ENCODE measurements around the gene ARHGEF17.
"Not testable (repeated sequence)": the region's sequence is repeated elsewhere in the genome, so short reads cannot be mapped to it uniquely, and the experiment has no call there.

ARHGEF17 gene

GRCh38 chr11:73274191-73274590 lies 33.9 kb upstream of the ARHGEF17 start:
- WGBS, 2 experiments, result 89 to 93% methylated on average over 3 to 4 of the region's 4 CpGs

GRCh38 chr11:73274722-73275380 lies 33.2 kb upstream of the ARHGEF17 start:
- Histone ChIP-seq H3K27ac (ENCODE audit: insufficient read depth, low read depth, low read length, poor library complexity, severe bottlenecking) (no peak overlapping the region), H3K4me3 (ENCODE audit: insufficient read depth, low read depth, low read length) (no peak overlapping the region)
- WGBS, 2 experiments, result 90 to 91% methylated on average over 11 of the region's 11 CpGs

More at GRCh38 chr11:73274191-73274590, 33.9 kb upstream of the ARHGEF17 start:
- H3K27me3 ChIP-seq (ENCODE audit: control insufficient read depth, insufficient read depth, low read length, poor library complexity, severe bottlenecking); H3K36me3 ChIP-seq (ENCODE audit: control insufficient read depth, insufficient read depth, low read length); H3K4me3 ChIP-seq (ENCODE audit: insufficient read depth, low read depth, low read length); H3K27ac ChIP-seq (ENCODE audit: insufficient read depth, low read depth, low read length, poor library complexity, severe bottlenecking); H3K9me3 ChIP-seq (ENCODE audit: control insufficient read depth, low read length); H3K4me1 ChIP-seq (ENCODE audit: control insufficient read depth, insufficient read depth, low read length): not testable (repeated sequence)

GRCh38 chr11:73275381-73275750 lies 32.7 kb upstream of the ARHGEF17 start:
- no peak overlapping the region for H3K4me3 ChIP-seq (ENCODE audit: insufficient read depth, low read depth, low read length)
- no peaks in the 10 kb centered on the region for H3K27me3 ChIP-seq (ENCODE audit: control insufficient read depth, insufficient read depth, low read length, poor library complexity, severe bottlenecking)
- H3K27ac ChIP-seq (ENCODE audit: insufficient read depth, low read depth, low read length, poor library complexity, severe bottlenecking), result no peak overlapping the region
- 88 to 93% methylated on average over 4 of the region's 4 CpGs for WGBS, 2 experiments
- H3K4me1 ChIP-seq (ENCODE audit: control insufficient read depth, insufficient read depth, low read length), result no peaks in the 10 kb centered on the region
- no peaks in the 10 kb centered on the region for H3K9me3 ChIP-seq (ENCODE audit: control insufficient read depth, low read length)
- H3K36me3 ChIP-seq (ENCODE audit: control insufficient read depth, insufficient read depth, low read length), result no peaks in the 10 kb centered on the region

More at GRCh38 chr11:73274722-73275380, 33.2 kb upstream of the ARHGEF17 start:
- Histone ChIP-seq H3K36me3 (ENCODE audit: control insufficient read depth, insufficient read depth, low read length) (no peaks in the 10 kb centered on the region), H3K27me3 (ENCODE audit: control insufficient read depth, insufficient read depth, low read length, poor library complexity, severe bottlenecking) (no peaks in the 10 kb centered on the region), H3K4me1 (ENCODE audit: control insufficient read depth, insufficient read depth, low read length) (no peaks in the 10 kb centered on the region), H3K9me3 (ENCODE audit: control insufficient read depth, low read length) (no peaks in the 10 kb centered on the region)

GRCh38 chr11:73277467-73277866 lies 30.6 kb upstream of the ARHGEF17 start:
- Histone ChIP-seq H3K4me3 (ENCODE audit: insufficient read depth, low read depth, low read length) (no peak overlapping the region), H3K27ac (ENCODE audit: insufficient read depth, low read depth, low read length, poor library complexity, severe bottlenecking) (no peak overlapping the region), H3K36me3 (ENCODE audit: control insufficient read depth, insufficient read depth, low read length) (no peaks in the 10 kb centered on the region), H3K4me1 (ENCODE audit: control insufficient read depth, insufficient read depth, low read length) (no peaks in the 10 kb centered on the region), H3K9me3 (ENCODE audit: control insufficient read depth, low read length) (no peaks in the 10 kb centered on the region), H3K27me3 (ENCODE audit: control insufficient read depth, insufficient read depth, low read length, poor library complexity, severe bottlenecking) (no peaks in the 10 kb centered on the region)
- WGBS, 2 experiments, result 87 to 94% methylated on average over 3 of the region's 3 CpGs

GRCh38 chr11:73280626-73281025 lies 27.4 kb upstream of the ARHGEF17 start:
- H3K4me1 ChIP-seq (ENCODE audit: control insufficient read depth, insufficient read depth, low read length), result no peaks in the 10 kb centered on the region
- WGBS, 2 experiments, result 88 to 90% methylated on average over 5 of the region's 5 CpGs
- H3K9me3 ChIP-seq (ENCODE audit: control insufficient read depth, low read length), result no peaks in the 10 kb centered on the region
- no peak overlapping the region for H3K27ac ChIP-seq (ENCODE audit: insufficient read depth, low read depth, low read length, poor library complexity, severe bottlenecking)
- H3K36me3 ChIP-seq (ENCODE audit: control insufficient read depth, insufficient read depth, low read length), result no peaks in the 10 kb centered on the region
- H3K27me3 ChIP-seq (ENCODE audit: control insufficient read depth, insufficient read depth, low read length, poor library complexity, severe bottlenecking), result no peaks in the 10 kb centered on the region
- no peak overlapping the region for H3K4me3 ChIP-seq (ENCODE audit: insufficient read depth, low read depth, low read length)

GRCh38 chr11:73281201-73281741 lies 26.8 kb upstream of the ARHGEF17 start:
- 96 to 97% methylated on average over 3 of the region's 3 CpGs for WGBS, 2 experiments
- Histone ChIP-seq H3K36me3 (ENCODE audit: control insufficient read depth, insufficient read depth, low read length) (no peaks in the 10 kb centered on the region), H3K27ac (ENCODE audit: insufficient read depth, low read depth, low read length, poor library complexity, severe bottlenecking) (no peak overlapping the region), H3K27me3 (ENCODE audit: control insufficient read depth, insufficient read depth, low read length, poor library complexity, severe bottlenecking) (no peaks in the 10 kb centered on the region), H3K4me3 (ENCODE audit: insufficient read depth, low read depth, low read length) (no peak overlapping the region), H3K9me3 (ENCODE audit: control insufficient read depth, low read length) (no peaks in the 10 kb centered on the region), H3K4me1 (ENCODE audit: control insufficient read depth, insufficient read depth, low read length) (no peaks in the 10 kb centered on the region)

GRCh38 chr11:73281796-73282660 lies 26.0 kb upstream of the ARHGEF17 start:
- Histone ChIP-seq H3K27me3 (ENCODE audit: control insufficient read depth, insufficient read depth, low read length, poor library complexity, severe bottlenecking) (no peaks in the 10 kb centered on the region), H3K36me3 (ENCODE audit: control insufficient read depth, insufficient read depth, low read length) (no peaks in the 10 kb centered on the region), H3K27ac (ENCODE audit: insufficient read depth, low read depth, low read length, poor library complexity, severe bottlenecking) (no peak overlapping the region), H3K4me3 (ENCODE audit: insufficient read depth, low read depth, low read length) (no peak overlapping the region), H3K4me1 (ENCODE audit: control insufficient read depth, insufficient read depth, low read length) (no peaks in the 10 kb centered on the region), H3K9me3 (ENCODE audit: control insufficient read depth, low read length) (no peaks in the 10 kb centered on the region)
- 85 to 86% methylated on average over 3 of the region's 3 CpGs for WGBS, 2 experiments

GRCh38 chr11:73283276-73284000 lies 24.6 kb upstream of the ARHGEF17 start:
- H3K36me3 ChIP-seq (ENCODE audit: control insufficient read depth, insufficient read depth, low read length), result no peaks in the 10 kb centered on the region

GRCh38 chr11:73284106-73284505 lies 24.0 kb upstream of the ARHGEF17 start:
- WGBS, 2 experiments, result 83 to 87% methylated on average over 3 of the region's 3 CpGs
- Histone ChIP-seq H3K4me1 (ENCODE audit: control insufficient read depth, insufficient read depth, low read length) (peaks cover 4% of the 10 kb centered on the region), H3K27ac (ENCODE audit: insufficient read depth, low read depth, low read length, poor library complexity, severe bottlenecking) (no peak overlapping the region), H3K4me3 (ENCODE audit: insufficient read depth, low read depth, low read length) (no peak overlapping the region), H3K27me3 (ENCODE audit: control insufficient read depth, insufficient read depth, low read length, poor library complexity, severe bottlenecking) (no peaks in the 10 kb centered on the region), H3K36me3 (ENCODE audit: control insufficient read depth, insufficient read depth, low read length) (no peaks in the 10 kb centered on the region), H3K9me3 (ENCODE audit: control insufficient read depth, low read length) (no peaks in the 10 kb centered on the region)

More at GRCh38 chr11:73283276-73284000, 24.6 kb upstream of the ARHGEF17 start:
- H3K4me3 ChIP-seq (ENCODE audit: insufficient read depth, low read depth, low read length), result no peak overlapping the region
- no peaks in the 10 kb centered on the region for H3K9me3 ChIP-seq (ENCODE audit: control insufficient read depth, low read length)
- 87 to 90% methylated on average over 10 of the region's 10 CpGs for WGBS, 2 experiments
- H3K27ac ChIP-seq (ENCODE audit: insufficient read depth, low read depth, low read length, poor library complexity, severe bottlenecking), result no peak overlapping the region
- no peaks in the 10 kb centered on the region for H3K4me1 ChIP-seq (ENCODE audit: control insufficient read depth, insufficient read depth, low read length)
- H3K27me3 ChIP-seq (ENCODE audit: control insufficient read depth, insufficient read depth, low read length, poor library complexity, severe bottlenecking), result no peaks in the 10 kb centered on the region

- H3K27ac ChIP-seq (ENCODE audit: insufficient read depth, low read depth, low read length, poor library complexity, severe bottlenecking), result no peak overlapping the region
- no peaks in the 10 kb centered on the region for H3K36me3 ChIP-seq (ENCODE audit: control insufficient read depth, insufficient read depth, low read length)
- H3K9me3 ChIP-seq (ENCODE audit: control insufficient read depth, low read length), result no peaks in the 10 kb centered on the region
- no peaks in the 10 kb centered on the region for H3K27me3 ChIP-seq (ENCODE audit: control insufficient read depth, insufficient read depth, low read length, poor library complexity, severe bottlenecking)
- H3K4me1 ChIP-seq (ENCODE audit: control insufficient read depth, insufficient read depth, low read length), result peaks cover 6% of the 10 kb centered on the region
- H3K4me3 ChIP-seq (ENCODE audit: insufficient read depth, low read depth, low read length), result no peak overlapping the region
- 86 to 95% methylated on average over 1 of the region's 1 CpG for WGBS, 2 experiments
These were observed 22.4 kb upstream of the ARHGEF17 start for GRCh38 chr11:73285721-73286120.

Data from ectodermal cell (in vitro differentiated cells).